NCI-H446 (cell line): ENCODE results near the gene USP17L17.
"Not testable (repeated sequence)": the region's sequence is repeated elsewhere in the genome, so short reads cannot be mapped to it uniquely, and the experiment has no call there.

Source experiments
- DNase-seq, 2 experiments: peaks; one replicate each; lab custom pipeline; 2025; lab: John Stamatoyannopoulos, UW

The USP17L17 gene

GRCh38 chr4:9243579-9243978 lies at the start of gene USP17L17:
USP17L17 (plus strand) TSS chr4:9243879; CDS start chr4:9243879, 0 bp downstream.
- DNase-seq: not testable (repeated sequence)

GRCh38 chr4:9210357-9210756 lies 33.3 kb upstream of the USP17L17 start, which contains the start of gene USP17L10:
USP17L10 (plus strand) TSS chr4:9210657; CDS start chr4:9210657, 0 bp downstream.
- not testable (repeated sequence) for DNase-seq

- not testable (repeated sequence) for DNase-seq
These were observed 29.0 kb upstream of the USP17L17 start for GRCh38 chr4:9214701-9215100.

- DNase-seq: not testable (repeated sequence)
These were observed 28.6 kb upstream of the USP17L17 start, which contains the start of gene USP17L11 for GRCh38 chr4:9215105-9215504. USP17L11 (plus strand) TSS chr4:9215405; CDS start chr4:9215405, 0 bp downstream.

GRCh38 chr4:9219852-9220251 lies 23.8 kb upstream of the USP17L17 start, which contains the start of gene USP17L12:
USP17L12 (plus strand) TSS chr4:9220152; CDS start chr4:9220152, 0 bp downstream.
- DNase-seq: not testable (repeated sequence)

GRCh38 chr4:9224596-9224995 lies 19.1 kb upstream of the USP17L17 start, which contains the start of gene USP17L13:
USP17L13 (plus strand) TSS chr4:9224896; CDS start chr4:9224896, 0 bp downstream.
- not testable (repeated sequence) for DNase-seq

GRCh38 chr4:9230249-9230648 lies 13.4 kb upstream of the USP17L17 start:
- DNase-seq: not testable (repeated sequence)

GRCh38 chr4:9234085-9234484 lies 9.6 kb upstream of the USP17L17 start, which contains the start of gene USP17L15:
USP17L15 (plus strand) TSS chr4:9234385; CDS start chr4:9234385, 0 bp downstream.
- DNase-seq: not testable (repeated sequence)

- not testable (repeated sequence) for DNase-seq
These were observed 5.2 kb upstream of the USP17L17 start for GRCh38 chr4:9238461-9238860.

- DNase-seq: not testable (repeated sequence)
These were observed 4.4 kb downstream of the USP17L17 start, which contains the start of gene USP17L18 for GRCh38 chr4:9247953-9248680. USP17L18 (plus strand) TSS chr4:9248630; CDS start chr4:9248630, 0 bp downstream.

GRCh38 chr4:9253078-9253477 lies 9.4 kb downstream of the USP17L17 start, which contains the start of gene USP17L19:
USP17L19 (plus strand) TSS chr4:9253378; CDS start chr4:9253378, 0 bp downstream.
- DNase-seq: not testable (repeated sequence)

GRCh38 chr4:9257824-9258223 lies 14.1 kb downstream of the USP17L17 start, which contains the start of gene USP17L20:
USP17L20 (plus strand) TSS chr4:9258124; CDS start chr4:9258124, 0 bp downstream.
- not testable (repeated sequence) for DNase-seq

GRCh38 chr4:9262572-9262971 lies 18.9 kb downstream of the USP17L17 start, which contains the start of gene USP17L21:
USP17L21 (plus strand) TSS chr4:9262872; CDS start chr4:9262872, 0 bp downstream.
- not testable (repeated sequence) for DNase-seq

- not testable (repeated sequence) for DNase-seq
These were observed 23.6 kb downstream of the USP17L17 start, which contains the start of gene USP17L22 for GRCh38 chr4:9267319-9267718. USP17L22 (plus strand) TSS chr4:9267619; CDS start chr4:9267619, 0 bp downstream.

GRCh38 chr4:9271719-9272118 lies 28.0 kb downstream of the USP17L17 start:
- DNase-seq: not testable (repeated sequence)
